Measurements from ENCODE around the gene RIMOC1. TPM values are rescaled to one million over a fixed set of nuclear protein-coding genes. Genes with fewer than 3 reads are reported as not detected.

RIMOC1 gene
- total and polyA plus RNA-seq, 10 of the 15 experiments (the other 5 are each of a cell fraction or from before 2014, with no cell fraction given): 3.9 to 33.1 (median 16.0) TPM

- Histone ChIP-seq H2AFZ (ENCODE audit: control insufficient read depth, low read depth, low read length) (no peak overlapping the region; the same call in 1 of the 2 replicates), H4K20me1 (ENCODE audit: control insufficient read depth, insufficient read depth) (no peaks in the 10 kb centered on the region), H3K27me3 (replicated peaks in 1 of 2; ENCODE audit: control insufficient read depth in 2 of 2, insufficient read depth in 2 of 2, low read length in 1 of 2) (no peaks in the 10 kb centered on the region), H3K36me3 (ENCODE audit: control insufficient read depth in 2 of 2, insufficient read depth in 2 of 2, low read length in 1 of 2) (peaks cover 0 to under 1% of the 10 kb centered on the region in 2 experiments; a peak in 1 of 4 replicates), H3K27ac (ENCODE audit: control insufficient read depth, insufficient read depth) (no peak overlapping the region), H3K9ac (ENCODE audit: control insufficient read depth, insufficient read depth, low read length) (no peak overlapping the region), H3K9me3 (replicated peaks; ENCODE audit: control insufficient read depth, insufficient read depth, low read length) (no peaks in the 10 kb centered on the region), H3K79me2 (ENCODE audit: control insufficient read depth, insufficient read depth, low read length) (peaks cover 30% of the 10 kb centered on the region), H3K4me3 (no peak overlapping the region), H3K4me1 (ENCODE audit: control insufficient read depth, insufficient read depth, low read length) (no peaks in the 10 kb centered on the region; the same call in 1 of the 2 replicates), H3K4me2 (ENCODE audit: control insufficient read depth, insufficient read depth) (no peak overlapping the region)
- in situ Hi-C loops (cut with MboI): no loop called here
- no TSS peak for BruUV-seq (replicated peaks)
- DNase-seq (ENCODE audit: low read depth, low spot score) (no peak), FAIRE-seq (no peak), ATAC-seq (peak; percentile 81)
- CTCF ChIA-PET: interaction anchor here (0.9 to 5.7 kb wide), 6 partner anchors 8 to 1045 kb away, joined by 3 to 57 read pairs (median 4); no protein-coding TSS in a partner anchor
- RAD21 ChIA-PET (ENCODE audit: unreplicated experiment): interaction anchor here (0.6 to 1.5 kb wide), 4 partner anchors 20 to 946 kb away, joined by 3 to 4 read pairs (median 3); partner anchors contain the start of gene GHR
- POLR2A ChIA-PET: no interaction called here
- SMC1A ChIA-PET (ENCODE audit: uncharacterized antibody, unreplicated experiment): interaction anchor here (1.0 to 4.1 kb wide), 7 partner anchors 8 to 194 kb away, joined by 3 to 16 read pairs (median 4); partner anchors contain the start of gene RIMOC1
- intact Hi-C loops (cut with micrococcal nuclease; ENCODE audit: unreplicated experiment): no loop called here
- TF ChIP-seq JUND (IDR thresholded peaks at IDR 0.05; ENCODE audit: low read depth, low read length) (peak; percentile 44; the same call in 1 of the 2 replicates), POU2F2 (IDR thresholded peaks at IDR 0.05; ENCODE audit: borderline replicate concordance, low read depth, low read length) (peak; percentile 76; the same call in 1 of the 3 replicates), E2F4 (IDR thresholded peaks at IDR 0.05; ENCODE audit: low read depth, low read length) (no peak), MTA3 (IDR thresholded peaks at IDR 0.05; ENCODE audit: borderline replicate concordance, low read length) (no peak), CREM (IDR thresholded peaks at IDR 0.05; ENCODE audit: low read depth) (no peak), LARP7 (IDR thresholded peaks at IDR 0.05) (no peak), BCLAF1 (IDR thresholded peaks at IDR 0.05) (no peak), HDGF (IDR thresholded peaks at IDR 0.05) (no peak), NFIC (IDR thresholded peaks at IDR 0.05; ENCODE audit: low read depth, low read length) (no peak), BHLHE40 (IDR thresholded peaks at IDR 0.05; ENCODE audit: borderline replicate concordance in 1 of 2, low read depth in 2 of 2, low read length in 1 of 2) (peak; percentile 24 to 32; a peak in 2 of 4 replicates), SMC3 (IDR thresholded peaks at IDR 0.05; ENCODE audit: borderline replicate concordance, low read length) (no peak), HDAC6 (IDR thresholded peaks at IDR 0.05; ENCODE audit: unreplicated experiment) (no peak), CBFB (IDR thresholded peaks at IDR 0.05; ENCODE audit: low read depth) (no peak), ZNF207 (IDR thresholded peaks at IDR 0.05; ENCODE audit: borderline replicate concordance) (no peak), PRDM15 (CRISPR knock-in tag; IDR thresholded peaks at IDR 0.05) (no peak), RFX5 (IDR thresholded peaks at IDR 0.05; ENCODE audit: low read depth, low read length) (no peak), FOXK2 (IDR thresholded peaks at IDR 0.05) (peak; percentile 86), ATF7 (IDR thresholded peaks at IDR 0.05; ENCODE audit: low read depth) (peak; percentile 87)
Measured at GRCh38 chr5:41863871-41864486, 40.2 kb upstream of the RIMOC1 start.
